IMR-90 (cell line): ENCODE data around the gene BTBD9. TPM values are rescaled to one million over a fixed set of nuclear protein-coding genes. Genes with fewer than 3 reads are reported as not detected.

ENCODE experiments used
- ATAC-seq: fragments of 200-7000 bp; cut with Tn5 transposase; 2 replicates; pipeline ENCODE4 v1.9.1; 2020; ENCODE audit warnings: low read depth, mild to moderate bottlenecking, moderate library complexity
- BruUV-seq: library from RNA; stranded (reverse); fragments of 400-500 nt; replicated peaks from 2 replicates; lab custom pipeline; 2021; lab: Mats Ljungman, UMichigan
- CTCF ChIA-PET: fragments of 300-600 bp; formaldehyde crosslinking; extraction: SDS; loops from one replicate; lab custom pipeline; 2021; ENCODE audit warnings: antibody characterized with exemption; lab: Yijun Ruan, JAX
- POLR2A ChIA-PET: fragments of 300-600 bp; sonication (Branson Sonifier 250); formaldehyde crosslinking; loops from one replicate; lab custom pipeline; 2022; ENCODE audit warnings: antibody characterized with exemption; ENCODE audit not compliant: unreplicated experiment; lab: Charles Lee
- DNase-seq: peaks from one replicate; pipeline ENCODE4 v3.0.0; 2013
- H2AFZ ChIP-seq: replicated peaks from 2 replicates; pipeline ENCODE3; 2013; ENCODE audit warnings: low read length, mild to moderate bottlenecking; ENCODE audit not compliant: poor library complexity
- H2AK5ac ChIP-seq: 2 replicates; pipeline ENCODE4 v1.6.1; 2013; ENCODE audit warnings: low read depth, low read length, inconsistent platforms
- H2AK9ac ChIP-seq: replicated peaks from 2 replicates; pipeline ENCODE3; 2013; ENCODE audit warnings: mild to moderate bottlenecking, low read depth, low read length, moderate library complexity; ENCODE audit not compliant: poor library complexity
- H2BK120ac ChIP-seq: 2 replicates; pipeline ENCODE4 v1.6.1; 2013; ENCODE audit warnings: low read depth, low read length, inconsistent platforms
- H2BK15ac ChIP-seq: 3 replicates; pipeline ENCODE4 v1.6.1; 2013; ENCODE audit warnings: low read depth, low read length, inconsistent platforms
- H2BK20ac ChIP-seq: 2 replicates; pipeline ENCODE4 v1.6.1; 2013; ENCODE audit warnings: low read depth, mild to moderate bottlenecking, inconsistent platforms, low read length, moderate library complexity
- H2BK5ac ChIP-seq: 2 replicates; pipeline ENCODE4 v1.6.1; 2013; ENCODE audit warnings: mild to moderate bottlenecking, low read depth, low read length, inconsistent platforms; ENCODE audit not compliant: poor library complexity, severe bottlenecking
- H3K14ac ChIP-seq: replicated peaks from 2 replicates; pipeline ENCODE4 v1.6.1; 2013; ENCODE audit warnings: low read depth, low read length, inconsistent platforms
- H3K18ac ChIP-seq: 2 replicates; pipeline ENCODE4 v1.6.1; 2013; ENCODE audit warnings: low read depth, low read length, control low read depth
- H3K23ac ChIP-seq: 2 replicates; pipeline ENCODE4 v1.6.1; 2013; ENCODE audit warnings: low read depth, low read length, inconsistent platforms
- H3K27ac ChIP-seq: 2 replicates; pipeline ENCODE4 v1.5.1; 2013; ENCODE audit warnings: mild to moderate bottlenecking, control low read depth, low read length; ENCODE audit not compliant: insufficient read depth
- H3K27me3 ChIP-seq: 2 replicates; pipeline ENCODE4 v1.6.1; 2013; ENCODE audit warnings: low read length; ENCODE audit not compliant: control insufficient read depth, insufficient read depth
- H3K36me3 ChIP-seq: 2 replicates; pipeline ENCODE4 v1.6.1; 2013; ENCODE audit warnings: low read length, mixed read lengths; ENCODE audit not compliant: control insufficient read depth, insufficient read depth
- H3K4ac ChIP-seq: 2 replicates; pipeline ENCODE4 v1.6.1; 2013; ENCODE audit warnings: low read depth, low read length, inconsistent platforms
- H3K4me1 ChIP-seq: 2 replicates; pipeline ENCODE4 v1.6.1; 2013; ENCODE audit warnings: low read length, mixed read lengths; ENCODE audit not compliant: control insufficient read depth, insufficient read depth
- H3K4me2 ChIP-seq: 2 replicates; pipeline ENCODE4 v1.6.1; 2013; ENCODE audit warnings: low read depth, mild to moderate bottlenecking, control low read depth, low read length, moderate library complexity
- H3K4me3 ChIP-seq: 2 replicates; pipeline ENCODE4 v1.5.1; 2013; ENCODE audit warnings: low read depth, mild to moderate bottlenecking, control low read depth, low read length, moderate library complexity; ENCODE audit not compliant: insufficient read depth
- H3K56ac ChIP-seq: 2 replicates; pipeline ENCODE4 v1.6.1; 2013; ENCODE audit warnings: low read length, inconsistent platforms; ENCODE audit not compliant: insufficient read depth; ENCODE audit errors: extremely low read depth
- H3K79me1 ChIP-seq, 2 experiments: 2 replicates each; pipeline ENCODE4 v1.6.1; 2013; ENCODE audit warnings: low read length in 2 of 2, inconsistent platforms in 1 of 2, low read depth in 1 of 2
- H3K9ac ChIP-seq: 2 replicates; pipeline ENCODE4 v1.6.1; 2013; ENCODE audit warnings: low read depth, low read length, control low read depth
- H3K9me1 ChIP-seq: 2 replicates; pipeline ENCODE4 v1.6.1; 2013; ENCODE audit warnings: low read length, inconsistent platforms; ENCODE audit not compliant: insufficient read depth
- H3K9me3 ChIP-seq: 2 replicates; pipeline ENCODE4 v1.6.1; 2013; ENCODE audit warnings: low read length; ENCODE audit not compliant: control insufficient read depth, insufficient read depth
- H4K20me1 ChIP-seq: 2 replicates; pipeline ENCODE4 v1.6.1; 2013; ENCODE audit warnings: low read length, inconsistent platforms; ENCODE audit not compliant: insufficient read depth
- H4K5ac ChIP-seq: 2 replicates; pipeline ENCODE4 v1.6.1; 2013; ENCODE audit warnings: mild to moderate bottlenecking, low read depth, low read length, control low read depth
- H4K8ac ChIP-seq, 2 experiments: 2 replicates each; pipeline ENCODE4 v1.6.1; 2013; ENCODE audit warnings: low read depth in 2 of 2, low read length in 2 of 2, control low read depth in 1 of 2, inconsistent platforms in 1 of 2
- H4K91ac ChIP-seq: 2 replicates; pipeline ENCODE4 v1.6.1; 2013; ENCODE audit warnings: low read depth, low read length, inconsistent platforms; ENCODE audit not compliant: insufficient read depth
- MAFK ChIP-seq: IDR thresholded peaks from 2 replicates; pipeline ENCODE4 v1.6.1; 2012; ENCODE audit warnings: low read depth, low read length, improper control_type of control experiment
- WGBS, 2 experiments: methylation state at CpG; one replicate each; pipeline versions ENCODE4 v1.1.5 to v1.1.7; 2013; ENCODE audit warnings: missing lambda C conversion rate in 2 of 2; ENCODE audit not compliant: insufficient read length in 1 of 2; ENCODE audit errors: extremely low coverage in 2 of 2; 5-methylcytosine and 5-hydroxymethylcytosine counted together
- dilution Hi-C: fragments of 300-500 bp; cut with HindIII; formaldehyde crosslinking; loops from one replicate; pipeline ENCODE4 v1.14.3; 2018; ENCODE audit warnings: low sequenced_read_pairs; ENCODE audit not compliant: unreplicated experiment
- in situ Hi-C: fragments of 300-500 bp; cut with MboI; formaldehyde crosslinking; loops from 3 replicates; pipeline ENCODE4 v1.14.3; 2019; ENCODE audit warnings: low sequenced_read_pairs, inconsistent platforms, mixed read lengths
- intact Hi-C: fragments of 100-400 bp; cut with micrococcal nuclease; formaldehyde crosslinking; loops from 2 replicates; pipeline ENCODE4 v1.10.0; 2022
- polyA plus RNA-seq, 3 experiments: library from polyadenylated mRNA; depleted of rRNA; stranded (reverse); fragments of >200 nt; gene quantifications; 2 replicates each; pipeline ENCODE4 v1.2.3, GENCODE V29; 2012; ENCODE audit warnings: low replicate concordance in 1 of 3
- total RNA-seq: library from RNA; depleted of rRNA; stranded (reverse); fragments of >200 nt; gene quantifications from 2 replicates; pipeline ENCODE4 v1.2.3, GENCODE V29; 2012
- TF ChIP-seq, protein P1 (sequence below): conservative IDR thresholded peaks from 2 replicates; pipeline ENCODE4 v1.5.1; 2012; ENCODE audit warnings: mild to moderate bottlenecking, low read depth, low read length, improper control_type of control experiment

Gene BTBD9
- total and polyA plus RNA-seq, 2 of the 4 experiments (the other 2 are of a cell fraction), result 4.1 to 22.0 TPM

DNA sequence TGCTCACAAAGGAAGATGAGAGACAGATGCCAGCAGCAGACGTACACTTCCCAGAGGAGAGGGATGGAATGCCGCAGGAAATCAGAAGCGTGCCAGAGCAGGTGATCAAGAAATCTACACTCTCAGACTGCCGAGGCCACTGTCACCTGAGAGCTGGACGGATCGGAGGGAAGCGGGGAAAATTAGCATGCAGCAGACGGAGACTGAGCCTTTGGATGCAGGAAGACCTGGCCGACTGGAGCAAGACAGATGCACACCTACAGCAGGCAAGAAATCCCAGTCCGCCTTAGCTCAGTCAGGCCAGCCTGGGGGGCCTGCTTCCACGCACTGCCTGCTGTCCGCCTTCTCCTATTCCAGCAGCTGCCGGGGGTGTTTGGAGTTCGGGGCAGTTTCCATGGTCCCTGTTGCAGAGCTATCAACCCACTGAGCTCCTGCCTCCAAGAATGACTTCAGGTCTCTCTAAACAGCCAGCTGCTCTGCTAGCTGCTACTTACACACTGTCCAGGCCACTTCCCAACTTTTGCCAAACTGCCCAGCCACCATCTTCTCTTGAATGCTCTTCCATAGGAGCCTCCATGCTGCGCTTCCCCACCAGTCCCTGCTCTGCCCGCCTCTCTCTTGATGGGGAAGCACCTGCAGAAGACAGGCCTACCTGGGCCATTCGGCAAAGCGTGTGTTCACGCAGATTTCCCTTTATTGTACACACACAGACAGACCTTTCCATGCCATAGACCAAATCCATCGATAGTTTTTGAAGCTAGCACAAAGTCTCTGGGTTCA is 451.7 kb downstream of the BTBD9 start:
- Histone ChIP-seq H2BK120ac (no peak overlapping the region), H3K79me1 (no peaks in the 10 kb centered on the region), H3K4me1 (no peaks in the 10 kb centered on the region), H3K23ac (no peak overlapping the region), H3K36me3 (peaks cover 2% of the 10 kb centered on the region; the same call in 1 of the 2 replicates), H3K4ac (no peak overlapping the region), H3K27me3 (no peaks in the 10 kb centered on the region), H4K5ac (no peak overlapping the region), H2BK5ac (no peak overlapping the region), H2BK20ac (no peak overlapping the region), H3K14ac (no peak overlapping the region), H2BK15ac (no peak overlapping the region), H3K9me3 (no peaks in the 10 kb centered on the region), H4K20me1 (no peaks in the 10 kb centered on the region), H3K27ac (no peak overlapping the region), H4K91ac (no peak overlapping the region), H3K18ac (no peak overlapping the region), H3K56ac (no peak overlapping the region), H2AK9ac (no peak overlapping the region), H3K9me1 (peaks cover 15% of the 10 kb centered on the region), H2AK5ac (no peak overlapping the region), H3K9ac (no peak overlapping the region), H3K4me2 (no peak overlapping the region), H2AFZ (no peak overlapping the region), H3K4me3 (no peak overlapping the region), H4K8ac (no peak overlapping the region)
- no peak for DNase-seq
- no peak for ATAC-seq
- TF ChIP-seq, protein P1, sequence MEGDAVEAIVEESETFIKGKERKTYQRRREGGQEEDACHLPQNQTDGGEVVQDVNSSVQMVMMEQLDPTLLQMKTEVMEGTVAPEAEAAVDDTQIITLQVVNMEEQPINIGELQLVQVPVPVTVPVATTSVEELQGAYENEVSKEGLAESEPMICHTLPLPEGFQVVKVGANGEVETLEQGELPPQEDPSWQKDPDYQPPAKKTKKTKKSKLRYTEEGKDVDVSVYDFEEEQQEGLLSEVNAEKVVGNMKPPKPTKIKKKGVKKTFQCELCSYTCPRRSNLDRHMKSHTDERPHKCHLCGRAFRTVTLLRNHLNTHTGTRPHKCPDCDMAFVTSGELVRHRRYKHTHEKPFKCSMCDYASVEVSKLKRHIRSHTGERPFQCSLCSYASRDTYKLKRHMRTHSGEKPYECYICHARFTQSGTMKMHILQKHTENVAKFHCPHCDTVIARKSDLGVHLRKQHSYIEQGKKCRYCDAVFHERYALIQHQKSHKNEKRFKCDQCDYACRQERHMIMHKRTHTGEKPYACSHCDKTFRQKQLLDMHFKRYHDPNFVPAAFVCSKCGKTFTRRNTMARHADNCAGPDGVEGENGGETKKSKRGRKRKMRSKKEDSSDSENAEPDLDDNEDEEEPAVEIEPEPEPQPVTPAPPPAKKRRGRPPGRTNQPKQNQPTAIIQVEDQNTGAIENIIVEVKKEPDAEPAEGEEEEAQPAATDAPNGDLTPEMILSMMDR, result no peak
- TF ChIP-seq MAFK, result no peak
- in situ Hi-C loops (no loop called here), intact Hi-C loops (no loop called here), dilution Hi-C loops (no loop called here)
- POLR2A ChIA-PET, result no interaction called here
- 87% methylated on average over 16 of the region's 20 CpGs; no CpG with 5 or more reads in 1 of the 2 experiments for WGBS, 2 experiments
- CTCF ChIA-PET, result interaction anchor here (1.0 kb wide), 1 partner anchor 304 kb away, joined by 3 read pairs; no protein-coding TSS in a partner anchor
- no TSS peak for BruUV-seq
